H1 (cell line): Measurements from ENCODE around the gene STK40. TPM values are rescaled to one million over a fixed set of nuclear protein-coding genes. Genes with fewer than 3 reads are reported as not detected.

Experiments
- CTCF ChIA-PET: fragments of 300-600 bp; sonication (Branson Sonifier 250); formaldehyde crosslinking; loops from one replicate; lab custom pipeline; 2021; ENCODE audit not compliant: partially characterized antibody; lab: Charles Lee
- POLR2A ChIA-PET: fragments of 300-600 bp; sonication (Branson Sonifier 250); formaldehyde crosslinking; loops from one replicate; lab custom pipeline; 2021; ENCODE audit warnings: inconsistent platforms; ENCODE audit not compliant: partially characterized antibody; lab: Charles Lee
- DNase-seq, 2 experiments: peaks; one replicate each; pipeline versions ENCODE4 v3.0.0 to v3.0.0-alpha.2; 2010 to 2022; ENCODE audit warnings: low spot score in 2 of 2, low read depth in 1 of 2, mixed read lengths in 1 of 2
- FAIRE-seq: peaks from 2 replicates; lab custom pipeline; 2011; peaks lifted over from hg19 to GRCh38; lab: Jason Lieb, UNC
- H2AFZ ChIP-seq: 2 replicates; pipeline ENCODE4 v1.8.1; 2012; ENCODE audit warnings: low read length, inconsistent platforms
- H2AK5ac ChIP-seq: 2 replicates; pipeline ENCODE4 v1.6.1; 2013; ENCODE audit warnings: low read depth, low read length
- H2BK120ac ChIP-seq: replicated peaks from 2 replicates; pipeline ENCODE3; 2013; ENCODE audit warnings: low read depth, low read length, inconsistent platforms
- H2BK12ac ChIP-seq: 2 replicates; pipeline ENCODE4 v1.6.1; 2013; ENCODE audit warnings: low read depth, low read length
- H2BK15ac ChIP-seq: 2 replicates; pipeline ENCODE4 v1.6.1; 2013; ENCODE audit warnings: low read length
- H2BK20ac ChIP-seq: 2 replicates; pipeline ENCODE4 v1.6.1; 2013; ENCODE audit warnings: low read length
- H2BK5ac ChIP-seq: 2 replicates; pipeline ENCODE4 v1.6.1; 2013; ENCODE audit warnings: low read depth, low read length
- H3K14ac ChIP-seq: 2 replicates; pipeline ENCODE4 v1.6.1; 2013; ENCODE audit warnings: inconsistent platforms; ENCODE audit not compliant: insufficient read length
- H3K18ac ChIP-seq: 2 replicates; pipeline ENCODE4 v1.6.1; 2013; ENCODE audit warnings: low read length; ENCODE audit errors: extremely low read depth
- H3K23ac ChIP-seq: 2 replicates; pipeline ENCODE4 v1.6.1; 2013; ENCODE audit warnings: inconsistent platforms; ENCODE audit not compliant: insufficient read length
- H3K23me2 ChIP-seq: 2 replicates; pipeline ENCODE4 v1.6.1; 2013; ENCODE audit warnings: low read depth, low read length
- H3K27ac ChIP-seq: 2 replicates; pipeline ENCODE4 v1.6.1; 2011; ENCODE audit warnings: low read depth, low read length, inconsistent platforms
- H3K27me3 ChIP-seq, 4 experiments: replicated peaks in 1 of 4; 1 replicate in 1 of 4; 2 replicates in 3 of 4; pipeline versions ENCODE4 v1.6.1 to v1.8.1; 2011 to 2013; ENCODE audit warnings: low read length in 3 of 4, mild to moderate bottlenecking in 3 of 4, inconsistent platforms in 2 of 4, mixed read lengths in 2 of 4, moderate library complexity in 1 of 4; ENCODE audit not compliant: control insufficient read depth in 3 of 4, insufficient read depth in 3 of 4; ENCODE audit errors: extremely low read depth in 1 of 4
- H3K36me3 ChIP-seq, 4 experiments: 2 replicates each; pipeline versions ENCODE4 v1.6.1 to v1.8.1; 2011 to 2013; ENCODE audit warnings: mild to moderate bottlenecking in 4 of 4, low read length in 3 of 4, moderate library complexity in 2 of 4, control low read depth in 1 of 4, inconsistent platforms in 1 of 4; ENCODE audit not compliant: insufficient read depth in 4 of 4, control insufficient read depth in 2 of 4
- H3K4ac ChIP-seq: replicated peaks from 2 replicates; pipeline ENCODE3; 2013; ENCODE audit warnings: low read length, low read depth, mixed read lengths, inconsistent platforms; ENCODE audit not compliant: insufficient read length
- H3K4me1 ChIP-seq, 4 experiments: replicated peaks in 1 of 4; 1 replicate in 1 of 4; 2 replicates in 3 of 4; pipeline versions ENCODE4 v1.6.1 to v1.8.1; 2011 to 2013; ENCODE audit warnings: low read length in 3 of 4, inconsistent platforms in 2 of 4, mixed read lengths in 1 of 4; ENCODE audit not compliant: insufficient read depth in 4 of 4, control insufficient read depth in 3 of 4
- H3K4me2 ChIP-seq, 2 experiments: 2 replicates each; pipeline versions ENCODE4 v1.6.1 to v1.8.1; 2011 to 2013; ENCODE audit warnings: low read depth in 2 of 2, low read length in 2 of 2, control low read depth in 1 of 2, inconsistent platforms in 1 of 2, mild to moderate bottlenecking in 1 of 2; ENCODE audit not compliant: insufficient read depth in 1 of 2
- H3K4me3 ChIP-seq, 4 experiments: fragments of 200-600, 300-600 bp in 1 of 4; sonication (generic), shearing (Covaris generic), sonication (Bioruptor Twin) in 1 of 4; 2 replicates each; pipeline versions ENCODE4 v1.5.1 to v1.8.1; 2011 to 2016; ENCODE audit warnings: low read length in 4 of 4, low read depth in 3 of 4, control low read depth in 2 of 4, inconsistent platforms in 2 of 4, mild to moderate bottlenecking in 2 of 4, mixed read lengths in 1 of 4, moderate library complexity in 1 of 4; ENCODE audit not compliant: insufficient read depth in 2 of 4; ENCODE audit errors: extremely low read depth in 1 of 4
- H3K56ac ChIP-seq: replicated peaks from 2 replicates; pipeline ENCODE3; 2013; ENCODE audit warnings: low read depth, mild to moderate bottlenecking, mixed read lengths, low read length, inconsistent platforms; ENCODE audit not compliant: insufficient read length
- H3K79me1 ChIP-seq: 2 replicates; pipeline ENCODE4 v1.6.1; 2013; ENCODE audit warnings: low read depth, low read length, control low read depth
- H3K79me2 ChIP-seq, 2 experiments: 2 replicates each; pipeline versions ENCODE4 v1.6.1 to v1.8.1; 2012 to 2013; ENCODE audit warnings: low read length in 2 of 2, mild to moderate bottlenecking in 2 of 2, inconsistent platforms in 1 of 2; ENCODE audit not compliant: insufficient read depth in 2 of 2, control insufficient read depth in 1 of 2
- H3K9ac ChIP-seq, 4 experiments: replicated peaks in 1 of 4; 1 replicate in 1 of 4; 2 replicates in 3 of 4; pipeline versions ENCODE4 v1.6.1 to v1.8.1; 2011 to 2013; ENCODE audit warnings: low read depth in 3 of 4, low read length in 3 of 4, control low read depth in 2 of 4, mild to moderate bottlenecking in 2 of 4, moderate library complexity in 2 of 4, inconsistent platforms in 1 of 4; ENCODE audit errors: extremely low read depth in 1 of 4
- H3K9me3 ChIP-seq, 2 experiments: 2 replicates each; pipeline versions ENCODE4 v1.6.1 to v1.8.1; 2012 to 2013; ENCODE audit warnings: mild to moderate bottlenecking in 2 of 2, moderate library complexity in 2 of 2, control low read depth in 1 of 2, inconsistent platforms in 1 of 2, low read depth in 1 of 2, low read length in 1 of 2, mixed read lengths in 1 of 2; ENCODE audit not compliant: insufficient read depth in 2 of 2
- H4K20me1 ChIP-seq, 2 experiments: replicated peaks in 1 of 2; 2 replicates each; pipeline versions ENCODE3 to v1.8.1; 2011 to 2013; ENCODE audit warnings: inconsistent platforms in 2 of 2, low read length in 2 of 2, mild to moderate bottlenecking in 1 of 2; ENCODE audit not compliant: insufficient read depth in 2 of 2, control insufficient read depth in 1 of 2
- H4K5ac ChIP-seq: 2 replicates; pipeline ENCODE4 v1.6.1; 2013; ENCODE audit warnings: low read length, low read depth, mixed read lengths, inconsistent platforms; ENCODE audit not compliant: insufficient read length
- H4K8ac ChIP-seq: 2 replicates; pipeline ENCODE4 v1.8.0; 2013; ENCODE audit warnings: mild to moderate bottlenecking, moderate library complexity, low read length, inconsistent platforms; ENCODE audit not compliant: insufficient read depth; ENCODE audit errors: extremely low read depth
- H4K91ac ChIP-seq: replicated peaks from 2 replicates; pipeline ENCODE3; 2013; ENCODE audit warnings: low read length, mixed read lengths, inconsistent platforms; ENCODE audit not compliant: insufficient read length
- CEBPB ChIP-seq: IDR thresholded peaks from 2 replicates; pipeline ENCODE4 v1.6.1; 2012; ENCODE audit warnings: low read depth, low read length
- CTBP2 ChIP-seq: IDR thresholded peaks from 2 replicates; pipeline ENCODE4 v1.7.0; 2011; ENCODE audit warnings: borderline replicate concordance, mild to moderate bottlenecking, moderate library complexity, mixed read lengths, low read length; ENCODE audit not compliant: insufficient read depth, insufficient read length
- EGR1 ChIP-seq: IDR thresholded peaks from 2 replicates; pipeline ENCODE4 v1.6.1; 2011; ENCODE audit warnings: low read depth, low read length, borderline replicate concordance
- GABPA ChIP-seq: IDR thresholded peaks from 2 replicates; pipeline ENCODE4 v1.6.1; 2011; ENCODE audit warnings: mild to moderate bottlenecking, low read length, moderate library complexity, borderline replicate concordance; ENCODE audit not compliant: insufficient read depth
- KDM5A ChIP-seq: fragments of 200-600 bp; IDR thresholded peaks from 2 replicates; pipeline ENCODE4 v1.7.1; 2012; ENCODE audit warnings: mild to moderate bottlenecking, low read length, inconsistent platforms, mixed read lengths
- WGBS, 2 experiments: shearing (Covaris generic) in 1 of 2; methylation state at CpG; one replicate each; pipeline versions ENCODE4 v1.1.6 to v1.1.7; 2013 to 2015; ENCODE audit warnings: low lambda C conversion rate in 2 of 2, mixed read lengths in 2 of 2, inconsistent platforms in 1 of 2, low coverage in 1 of 2, missing lambda C conversion rate in 1 of 2; ENCODE audit not compliant: insufficient replicate concordance in 2 of 2, insufficient coverage in 1 of 2, insufficient read length in 1 of 2; ENCODE audit errors: extremely low coverage in 1 of 2, missing lambda C conversion rate in 1 of 2; 5-methylcytosine and 5-hydroxymethylcytosine counted together
- polyA plus RNA-seq, 7 experiments: library from polyadenylated mRNA; depleted of rRNA in 3 of 7; stranded (reverse) in 5 of 7; unstranded in 2 of 7; fragments of >200 nt in 5 of 7; fragments of 200-250 nt in 2 of 7; gene quantifications; 1 replicate in 5 of 7; 2 replicates in 1 of 7; 4 replicates in 1 of 7; pipeline versions ENCODE4 v1.2.1 to v1.2.3, GENCODE V29; 2011 to 2013; ENCODE audit warnings: missing spikeins in 2 of 7, mixed read lengths in 2 of 7
- total RNA-seq: library from RNA; stranded (reverse); fragmentation: NEBNext Ultra II Directional; extraction: Animal tissue kit (Norgen Biotek cat#: 25700); gene quantifications from 2 replicates; pipeline ENCODE4 v1.2.1, GENCODE V29; 2021

Gene STK40
- total and polyA plus RNA-seq, 2 of the 8 experiments (the other 6 are each of a cell fraction or from before 2014, with no cell fraction given), result 13.6 to 28.6 TPM

DNA sequence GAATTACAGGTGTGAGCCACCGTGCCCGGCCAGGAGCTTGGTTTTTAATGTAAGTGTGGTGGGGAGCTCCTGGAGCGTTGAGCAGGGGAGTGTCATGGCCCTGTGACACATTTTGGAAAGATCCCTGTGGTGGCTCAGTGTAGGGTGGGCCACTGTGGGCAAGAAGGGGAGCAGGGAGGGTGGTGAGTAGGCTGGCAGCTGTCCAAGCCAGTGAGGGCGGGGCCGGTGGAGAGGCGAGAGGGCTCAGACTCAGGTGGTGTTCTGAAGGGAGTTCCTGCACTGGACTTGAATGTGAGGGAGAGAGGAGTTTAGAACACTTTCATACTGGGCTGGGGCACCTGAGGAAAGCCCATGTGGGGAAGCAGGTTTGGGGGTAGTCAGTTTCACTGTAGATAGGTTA lies 59.2 kb downstream of the STK40 start:
- peaks cover 0 to 26% (median 15%) of the 10 kb centered on the region in 4 experiments; a peak in 6 of 7 replicates for H3K27me3 ChIP-seq
- FAIRE-seq (no peak), DNase-seq (no peak)
- peaks cover 22% of the 10 kb centered on the region for H3K23me2 ChIP-seq
- no peak overlapping the region for H3K56ac ChIP-seq
- H3K36me3 ChIP-seq, result no peaks in the 10 kb centered on the region
- no peak overlapping the region for H4K5ac ChIP-seq
- CTCF ChIA-PET, result interaction anchor here (0.6 to 3.1 kb wide), 7 partner anchors 13 to 622 kb away, joined by 3 to 19 read pairs (median 3); partner anchors contain the start of gene OSCP1
- H3K4me1 ChIP-seq, result peaks cover 0 to 18% (median 11%) of the 10 kb centered on the region in 4 experiments; a peak in 6 of 7 replicates
- H4K8ac ChIP-seq, result no peak overlapping the region; the same call in 1 of the 2 replicates
- no peaks in the 10 kb centered on the region for H4K20me1 ChIP-seq
- H3K18ac ChIP-seq, result no peak overlapping the region
- H3K9me3 ChIP-seq, result no peaks in the 10 kb centered on the region
- no peak overlapping the region for H3K14ac ChIP-seq
- no peak overlapping the region for H2BK5ac ChIP-seq
- POLR2A ChIA-PET, result interaction anchor here (1.0 to 5.5 kb wide), 4 partner anchors 12 to 56 kb away, joined by 3 to 37 read pairs (median 13); no protein-coding TSS in a partner anchor
- 89% methylated on average over 6 of the region's 6 CpGs; no CpG with 5 or more reads in 1 of the 2 experiments for WGBS, 2 experiments
- no peak overlapping the region for H2BK120ac ChIP-seq
- TF ChIP-seq KDM5A (no peak), GABPA (no peak), EGR1 (no peak), CTBP2 (no peak), CEBPB (no peak)
- H3K79me1 ChIP-seq, result no peaks in the 10 kb centered on the region; the same call in 1 of the 2 replicates
- H3K4me2 ChIP-seq, result no peak overlapping the region
- H3K4ac ChIP-seq, result no peak overlapping the region
- no peak overlapping the region for H3K4me3 ChIP-seq
- H3K9ac ChIP-seq, result no peak overlapping the region
- no peak overlapping the region for H2BK12ac ChIP-seq
- no peak overlapping the region for H2AFZ ChIP-seq
- H3K23ac ChIP-seq, result no peak overlapping the region
- no peaks in the 10 kb centered on the region for H3K79me2 ChIP-seq
- H2AK5ac ChIP-seq, result no peak overlapping the region
- H3K27ac ChIP-seq, result no peak overlapping the region
- no peak overlapping the region for H4K91ac ChIP-seq
- no peak overlapping the region for H2BK15ac ChIP-seq
- H2BK20ac ChIP-seq, result no peak overlapping the region
